HepG2 (cell line): Measurements from ENCODE around the gene FKBP10. TPM values are rescaled to one million over a fixed set of nuclear protein-coding genes. Genes with fewer than 3 reads are reported as not detected.

Experiments
- ATAC-seq: fragments of 200-7000 bp; cut with Tn5 transposase; 3 replicates; pipeline ENCODE4 v1.9.1; 2020; ENCODE audit warnings: mild to moderate bottlenecking, moderate library complexity
- BruUV-seq: library from RNA; stranded (reverse); fragments of 400-500 nt; replicated peaks from 2 replicates; lab custom pipeline; 2021; lab: Mats Ljungman, UMichigan
- CTCF ChIA-PET: fragments of 300-600 bp; formaldehyde crosslinking; extraction: SDS; loops from one replicate; lab custom pipeline; 2021; ENCODE audit warnings: low total read pairs, inconsistent platforms, low intra/inter-chr PET ratio; lab: Yijun Ruan, JAX
- POLR2A ChIA-PET: fragments of 350-600 bp; sonication (Branson Sonifier 250); formaldehyde crosslinking; loops from one replicate; lab custom pipeline; 2020; ENCODE audit warnings: antibody characterized with exemption, inconsistent platforms; lab: Yijun Ruan, JAX
- DNase-seq: peaks from one replicate; pipeline ENCODE4 v3.0.0-alpha.2; 2015; ENCODE audit warnings: low spot score
- FAIRE-seq: peaks from 3 replicates; lab custom pipeline; 2011; peaks lifted over from hg19 to GRCh38; lab: Jason Lieb, UNC
- H2AFZ ChIP-seq: one replicate; pipeline ENCODE4 v1.6.1; 2011; ENCODE audit warnings: low read length, inconsistent platforms
- H3K27ac ChIP-seq: fragments of 300-600 bp; 3 replicates; pipeline ENCODE4 v1.8.0; 2011; ENCODE audit warnings: mixed run types, mild to moderate bottlenecking, mixed read lengths, low read length, inconsistent platforms; ENCODE audit not compliant: insufficient read depth; ENCODE audit errors: extremely low read length
- H3K27me3 ChIP-seq, 2 experiments: fragments of 200-600 bp in 1 of 2; 2 replicates in 1 of 2; 3 replicates in 1 of 2; pipeline versions ENCODE4 v1.6.0 to v1.8.0; 2011; ENCODE audit warnings: low read length in 2 of 2, mild to moderate bottlenecking in 2 of 2, moderate library complexity in 2 of 2, inconsistent platforms in 1 of 2; ENCODE audit not compliant: insufficient read depth in 2 of 2, control insufficient read depth in 1 of 2
- H3K36me3 ChIP-seq, 2 experiments: fragments of 200-600 bp in 1 of 2; replicated peaks in 1 of 2; 2 replicates in 1 of 2; 3 replicates in 1 of 2; pipeline versions ENCODE4 v1.5.1 to v1.8.0; 2011; ENCODE audit warnings: low read length in 2 of 2, inconsistent platforms in 1 of 2; ENCODE audit not compliant: insufficient read depth in 2 of 2, control insufficient read depth in 1 of 2
- H3K4me1 ChIP-seq: 2 replicates; pipeline ENCODE4 v1.5.1; 2012; ENCODE audit warnings: low read length, inconsistent platforms; ENCODE audit not compliant: insufficient read depth
- H3K4me2 ChIP-seq: 2 replicates; pipeline ENCODE4 v1.6.0; 2011; ENCODE audit warnings: low read depth, low read length, inconsistent platforms
- H3K4me3 ChIP-seq, 3 experiments: fragments of 200-600 bp in 1 of 3; sonication (generic), shearing (Covaris generic) in 1 of 3; replicated peaks in 1 of 3; 2 replicates each; pipeline ENCODE4 v1.5.1; 2011 to 2016; ENCODE audit warnings: low read length in 3 of 3, inconsistent platforms in 2 of 3, low read depth in 2 of 3, mild to moderate bottlenecking in 2 of 3, control low read depth in 1 of 3, mixed read lengths in 1 of 3; ENCODE audit not compliant: insufficient read depth in 1 of 3
- H3K79me2 ChIP-seq: one replicate; pipeline ENCODE4 v1.6.1; 2011; ENCODE audit warnings: low read length, inconsistent platforms; ENCODE audit not compliant: insufficient read depth
- H3K9ac ChIP-seq: 2 replicates; pipeline ENCODE4 v1.6.0; 2011; ENCODE audit warnings: mild to moderate bottlenecking, low read depth, low read length, inconsistent platforms; ENCODE audit not compliant: insufficient read depth
- H3K9me3 ChIP-seq: 2 replicates; pipeline ENCODE4 v1.5.1; 2012; ENCODE audit warnings: mild to moderate bottlenecking, low read length
- H4K20me1 ChIP-seq: 2 replicates; pipeline ENCODE4 v1.6.0; 2011; ENCODE audit warnings: inconsistent platforms, mild to moderate bottlenecking, low read length, moderate library complexity; ENCODE audit not compliant: insufficient read depth
- ETS1 ChIP-seq: sonication (generic); formaldehyde crosslinking; IDR thresholded peaks from 2 replicates; pipeline ENCODE4 v1.4.0; 2020; ENCODE audit warnings: missing genetic modification reagents
- FOXO1 ChIP-seq: sonication (generic); formaldehyde crosslinking; IDR thresholded peaks from 2 replicates; pipeline ENCODE4 v1.4.0; 2020; ENCODE audit warnings: missing genetic modification reagents
- KDM3A ChIP-seq: IDR thresholded peaks from 2 replicates; pipeline ENCODE4 v1.6.1; 2018; ENCODE audit warnings: low read depth, missing compliant biosample characterization
- MAF1 ChIP-seq: sonication (generic); formaldehyde crosslinking; IDR thresholded peaks from 2 replicates; pipeline ENCODE4 v1.5.0; 2020; ENCODE audit warnings: missing genetic modification reagents, borderline replicate concordance
- MED1 ChIP-seq: sonication (generic); formaldehyde crosslinking; IDR thresholded peaks from 2 replicates; pipeline ENCODE4 v1.4.0; 2020; ENCODE audit warnings: missing genetic modification reagents
- MXI1 ChIP-seq: IDR thresholded peaks from 3 replicates; pipeline ENCODE4 v1.6.1; 2012; ENCODE audit warnings: low read depth, low read length, inconsistent platforms, borderline replicate concordance
- NR2F6 ChIP-seq, 2 experiments: IDR thresholded peaks; 2 replicates each; pipeline ENCODE4 v1.6.1; 2016; ENCODE audit warnings: antibody characterized with exemption in 1 of 2, mild to moderate bottlenecking in 1 of 2
- POLR2G ChIP-seq: fragments of 200-400 bp; formaldehyde crosslinking; IDR thresholded peaks from 2 replicates; pipeline ENCODE4 v1.6.1; 2018; ENCODE audit warnings: mild to moderate bottlenecking, low read depth, low read length, moderate library complexity
- RBM22 ChIP-seq: fragments of 200-400 bp; formaldehyde crosslinking; optimal IDR thresholded peaks from 2 replicates; pipeline ENCODE3; 2017; ENCODE audit warnings: mild to moderate bottlenecking, low read length, moderate library complexity
- ZBTB26 ChIP-seq: IDR thresholded peaks from 2 replicates; pipeline ENCODE4 v1.6.1; 2016; ENCODE audit warnings: missing compliant biosample characterization, missing genetic modification reagents, borderline replicate concordance
- ZNF230 ChIP-seq: sonication (generic); formaldehyde crosslinking; IDR thresholded peaks from 2 replicates; pipeline ENCODE4 v1.4.0; 2020; ENCODE audit warnings: mild to moderate bottlenecking, missing genetic modification reagents
- ZNF451 ChIP-seq: sonication (generic); formaldehyde crosslinking; IDR thresholded peaks from 2 replicates; pipeline ENCODE4 v1.5.0; 2020; ENCODE audit warnings: mild to moderate bottlenecking, missing genetic modification reagents
- ZNF468 ChIP-seq: sonication (generic); formaldehyde crosslinking; IDR thresholded peaks from 2 replicates; pipeline ENCODE4 v1.8.0; 2022; ENCODE audit warnings: mild to moderate bottlenecking, moderate library complexity, missing genetic modification reagents
- ZSCAN29 ChIP-seq: sonication (generic); formaldehyde crosslinking; conservative IDR thresholded peaks from 2 replicates; pipeline ENCODE4 v1.4.0; 2020; ENCODE audit warnings: mild to moderate bottlenecking, missing genetic modification reagents
- WGBS: methylation state at CpG from one replicate; pipeline ENCODE4 v1.1.6; 2017; ENCODE audit warnings: low lambda C conversion rate; 5-methylcytosine and 5-hydroxymethylcytosine counted together
- in situ Hi-C: cut with HindIII; loops from 2 replicates; pipeline ENCODE4 v1.10.0; 2017; ENCODE audit warnings: low pct_unique_long_range_greater_than_20kb; ENCODE audit not compliant: extremely low pct_ligation_motif_present
- intact Hi-C: fragments of 100-400 bp; cut with micrococcal nuclease; formaldehyde crosslinking; loops from one replicate; pipeline ENCODE4 v1.10.0; 2022; ENCODE audit not compliant: unreplicated experiment
- polyA plus RNA-seq, 8 experiments: library from polyadenylated mRNA; depleted of rRNA in 3 of 8; stranded (reverse) in 7 of 8; unstranded in 1 of 8; fragments of >200 nt; fragmentation: Illumina TruSeq in 4 of 8; extraction: Trizol in 4 of 8; gene quantifications; 2 replicates each; pipeline versions ENCODE4 v1.2.1 to v1.2.3, GENCODE V29; 2011 to 2016; ENCODE audit warnings: low read depth in 4 of 8, missing spikeins in 1 of 8, mixed read lengths in 1 of 8; ENCODE audit not compliant: insufficient read depth in 1 of 8
- total RNA-seq, 5 experiments: library from RNA; depleted of rRNA; stranded (reverse); fragments of >200 nt; fragmentation: Illumina TruSeq; extraction: Trizol; gene quantifications; 2 replicates each; pipeline ENCODE4 v1.2.3, GENCODE V29; 2016; ENCODE audit warnings: low read depth in 1 of 5
- TF ChIP-seq, protein P1 (sequence below): sonication (generic); formaldehyde crosslinking; conservative IDR thresholded peaks from 2 replicates; pipeline ENCODE4 v1.8.1; 2023; ENCODE audit warnings: missing genetic modification reagents
- TF ChIP-seq, protein P2 (sequence below): sonication (generic); formaldehyde crosslinking; conservative IDR thresholded peaks from 2 replicates; pipeline ENCODE4 v1.4.0; 2020; ENCODE audit warnings: mild to moderate bottlenecking, missing genetic modification reagents, moderate library complexity

FKBP10 gene
- total and polyA plus RNA-seq, 2 of the 13 experiments (the other 11 are each of a cell fraction or from before 2014, with no cell fraction given) = 149 to 573 TPM

DNA sequence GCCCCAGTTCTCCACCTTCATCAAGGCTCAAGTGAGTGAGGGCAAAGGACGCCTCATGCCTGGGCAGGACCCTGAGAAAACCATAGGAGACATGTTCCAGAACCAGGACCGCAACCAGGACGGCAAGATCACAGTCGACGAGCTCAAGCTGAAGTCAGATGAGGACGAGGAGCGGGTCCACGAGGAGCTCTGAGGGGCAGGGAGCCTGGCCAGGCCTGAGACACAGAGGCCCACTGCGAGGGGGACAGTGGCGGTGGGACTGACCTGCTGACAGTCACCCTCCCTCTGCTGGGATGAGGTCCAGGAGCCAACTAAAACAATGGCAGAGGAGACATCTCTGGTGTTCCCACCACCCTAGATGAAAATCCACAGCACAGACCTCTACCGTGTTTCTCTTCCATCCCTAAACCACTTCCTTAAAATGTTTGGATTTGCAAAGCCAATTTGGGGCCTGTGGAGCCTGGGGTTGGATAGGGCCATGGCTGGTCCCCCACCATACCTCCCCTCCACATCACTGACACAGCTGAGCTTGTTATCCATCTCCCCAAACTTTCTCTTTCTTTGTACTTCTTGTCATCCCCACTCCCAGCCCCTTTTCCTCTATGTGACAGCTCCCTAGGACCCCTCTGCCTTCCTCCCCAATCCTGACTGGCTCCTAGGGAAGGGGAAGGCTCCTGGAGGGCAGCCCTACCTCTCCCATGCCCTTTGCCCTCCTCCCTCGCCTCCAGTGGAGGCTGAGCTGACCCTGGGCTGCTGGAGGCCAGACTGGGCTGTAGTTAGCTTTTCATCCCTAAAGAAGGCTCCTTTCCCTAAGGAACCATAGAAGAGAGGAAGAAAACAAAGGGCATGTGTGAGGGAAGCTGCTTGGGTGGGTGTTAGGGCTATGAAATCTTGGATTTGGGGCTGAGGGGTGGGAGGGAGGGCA, 9.7 kb downstream of the FKBP10 start:
- 95% methylated on average over 12 of the region's 12 CpGs for WGBS
- no peak overlapping the region for H2AFZ ChIP-seq
- H3K9ac ChIP-seq = no peak overlapping the region
- CTCF ChIA-PET = no interaction called here
- in situ Hi-C loops = no loop called here
- peaks cover 37% of the 10 kb centered on the region for H3K4me1 ChIP-seq
- ATAC-seq = peak; percentile 8
- BruUV-seq = TSS peak; percentile 73
- H3K36me3 ChIP-seq = peaks cover 28 to 55% of the 10 kb centered on the region in 2 experiments
- H3K4me3 ChIP-seq = no peak overlapping the region
- peaks cover 9% of the 10 kb centered on the region; the same call in 1 of the 2 replicates for H4K20me1 ChIP-seq
- no peak overlapping the region for H3K27ac ChIP-seq
- no peak for DNase-seq
- no peaks in the 10 kb centered on the region for H3K27me3 ChIP-seq
- no peak overlapping the region for H3K4me2 ChIP-seq
- POLR2A ChIA-PET = interaction anchor here (1.0 to 1.8 kb wide), 6 partner anchors 8 to 137 kb away, joined by 3 to 10 read pairs (median 6); partner anchors contain the start of genes FKBP10 and P3H4
- no peak for FAIRE-seq
- intact Hi-C loops = no loop called here
- no peaks in the 10 kb centered on the region for H3K9me3 ChIP-seq
- H3K79me2 ChIP-seq = peaks cover 2% of the 10 kb centered on the region
- TF ChIP-seq ZNF451 (CRISPR knock-in tag) (no peak), MAF1 (CRISPR knock-in tag) (no peak), POLR2G (peak; percentile 46; the same call in 1 of the 2 replicates), MXI1 (no peak), MED1 (CRISPR knock-in tag) (no peak), FOXO1 (CRISPR knock-in tag) (no peak), ZNF230 (CRISPR knock-in tag) (no peak), ZSCAN29 (CRISPR knock-in tag) (no peak), KDM3A (CRISPR knock-in tag) (no peak), ETS1 (CRISPR knock-in tag) (0 out of 2 replicates have a peak, but pooled peaks have one; percentile 35), RBM22 (peak; percentile 53), ZBTB26 (CRISPR knock-in tag) (no peak), NR2F6 (IDR thresholded peaks at IDR 0.05) (0 out of 2 replicates have a peak, but pooled peaks have one; percentile 12), NR2F6 (CRISPR knock-in tag; IDR thresholded peaks at IDR 0.05) (no peak), ZNF468 (no peak)
- TF ChIP-seq, protein P1, sequence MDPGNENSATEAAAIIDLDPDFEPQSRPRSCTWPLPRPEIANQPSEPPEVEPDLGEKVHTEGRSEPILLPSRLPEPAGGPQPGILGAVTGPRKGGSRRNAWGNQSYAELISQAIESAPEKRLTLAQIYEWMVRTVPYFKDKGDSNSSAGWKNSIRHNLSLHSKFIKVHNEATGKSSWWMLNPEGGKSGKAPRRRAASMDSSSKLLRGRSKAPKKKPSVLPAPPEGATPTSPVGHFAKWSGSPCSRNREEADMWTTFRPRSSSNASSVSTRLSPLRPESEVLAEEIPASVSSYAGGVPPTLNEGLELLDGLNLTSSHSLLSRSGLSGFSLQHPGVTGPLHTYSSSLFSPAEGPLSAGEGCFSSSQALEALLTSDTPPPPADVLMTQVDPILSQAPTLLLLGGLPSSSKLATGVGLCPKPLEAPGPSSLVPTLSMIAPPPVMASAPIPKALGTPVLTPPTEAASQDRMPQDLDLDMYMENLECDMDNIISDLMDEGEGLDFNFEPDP (CRISPR knock-in tag) = no peak
- TF ChIP-seq, protein P2, sequence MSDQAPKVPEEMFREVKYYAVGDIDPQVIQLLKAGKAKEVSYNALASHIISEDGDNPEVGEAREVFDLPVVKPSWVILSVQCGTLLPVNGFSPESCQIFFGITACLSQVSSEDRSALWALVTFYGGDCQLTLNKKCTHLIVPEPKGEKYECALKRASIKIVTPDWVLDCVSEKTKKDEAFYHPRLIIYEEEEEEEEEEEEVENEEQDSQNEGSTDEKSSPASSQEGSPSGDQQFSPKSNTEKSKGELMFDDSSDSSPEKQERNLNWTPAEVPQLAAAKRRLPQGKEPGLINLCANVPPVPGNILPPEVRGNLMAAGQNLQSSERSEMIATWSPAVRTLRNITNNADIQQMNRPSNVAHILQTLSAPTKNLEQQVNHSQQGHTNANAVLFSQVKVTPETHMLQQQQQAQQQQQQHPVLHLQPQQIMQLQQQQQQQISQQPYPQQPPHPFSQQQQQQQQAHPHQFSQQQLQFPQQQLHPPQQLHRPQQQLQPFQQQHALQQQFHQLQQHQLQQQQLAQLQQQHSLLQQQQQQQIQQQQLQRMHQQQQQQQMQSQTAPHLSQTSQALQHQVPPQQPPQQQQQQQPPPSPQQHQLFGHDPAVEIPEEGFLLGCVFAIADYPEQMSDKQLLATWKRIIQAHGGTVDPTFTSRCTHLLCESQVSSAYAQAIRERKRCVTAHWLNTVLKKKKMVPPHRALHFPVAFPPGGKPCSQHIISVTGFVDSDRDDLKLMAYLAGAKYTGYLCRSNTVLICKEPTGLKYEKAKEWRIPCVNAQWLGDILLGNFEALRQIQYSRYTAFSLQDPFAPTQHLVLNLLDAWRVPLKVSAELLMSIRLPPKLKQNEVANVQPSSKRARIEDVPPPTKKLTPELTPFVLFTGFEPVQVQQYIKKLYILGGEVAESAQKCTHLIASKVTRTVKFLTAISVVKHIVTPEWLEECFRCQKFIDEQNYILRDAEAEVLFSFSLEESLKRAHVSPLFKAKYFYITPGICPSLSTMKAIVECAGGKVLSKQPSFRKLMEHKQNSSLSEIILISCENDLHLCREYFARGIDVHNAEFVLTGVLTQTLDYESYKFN (CRISPR knock-in tag) = no peak
